WTC11 (cell line): Measurements from ENCODE around the gene ARHGAP8. TPM values are rescaled to one million over a fixed set of nuclear protein-coding genes. Genes with fewer than 3 reads are reported as not detected.

ENCODE experiments used
- ATAC-seq: fragments of 200-7000 bp; cut with Tn5 transposase; 2 replicates; pipeline ENCODE4 v1.10.0; 2021; ENCODE audit warnings: mild to moderate bottlenecking, moderate library complexity
- CTCF ChIA-PET: fragments of 300-600 bp; sonication (Branson Sonifier 250); formaldehyde crosslinking; loops from one replicate; lab custom pipeline; 2021; ENCODE audit warnings: antibody characterized with exemption; lab: Charles Lee
- POLR2A ChIA-PET: fragments of 350-600 bp; sonication (Branson Sonifier 250); formaldehyde crosslinking; loops from one replicate; lab custom pipeline; 2021; ENCODE audit warnings: antibody characterized with exemption; lab: Charles Lee
- DNase-seq: peaks from one replicate; pipeline ENCODE4 v3.0.0; 2021; ENCODE audit warnings: low spot score
- H3K27ac Mint-ChIP-seq: 2 replicates; pipeline ENCODE4 v1.8.0; 2021; ENCODE audit warnings: mixed read lengths
- H3K27me3 Mint-ChIP-seq: 2 replicates; pipeline ENCODE4 v1.8.0; 2021; ENCODE audit warnings: low read depth, mild to moderate bottlenecking, moderate library complexity, mixed read lengths
- H3K36me3 Mint-ChIP-seq: 2 replicates; pipeline ENCODE4 v1.8.0; 2021; ENCODE audit warnings: mixed read lengths
- H3K4me1 Mint-ChIP-seq: 2 replicates; pipeline ENCODE4 v1.8.0; 2022; ENCODE audit warnings: mixed read lengths
- H3K4me3 Mint-ChIP-seq: 2 replicates; pipeline ENCODE4 v1.8.0; 2021; ENCODE audit warnings: mild to moderate bottlenecking, moderate library complexity, mixed read lengths
- H3K9me3 Mint-ChIP-seq: 2 replicates; pipeline ENCODE4 v1.8.0; 2021; ENCODE audit warnings: mixed read lengths
- ATF1 ChIP-seq: sonication (generic); formaldehyde crosslinking; IDR thresholded peaks from 2 replicates; pipeline ENCODE4 v1.8.1; 2023; ENCODE audit warnings: mild to moderate bottlenecking, moderate library complexity, missing genetic modification reagents
- ELF4 ChIP-seq: sonication (generic); formaldehyde crosslinking; IDR thresholded peaks from 2 replicates; pipeline ENCODE4 v1.8.1; 2022; ENCODE audit warnings: low read depth, mild to moderate bottlenecking, moderate library complexity, missing genetic modification reagents
- ESRRA ChIP-seq: sonication (generic); formaldehyde crosslinking; IDR thresholded peaks from 2 replicates; pipeline ENCODE4 v1.8.1; 2022; ENCODE audit warnings: mild to moderate bottlenecking, missing genetic modification reagents, borderline replicate concordance
- FOXK1 ChIP-seq: sonication (generic); formaldehyde crosslinking; IDR thresholded peaks from 2 replicates; pipeline ENCODE4 v1.8.0; 2022; ENCODE audit warnings: mild to moderate bottlenecking, moderate library complexity, missing genetic modification reagents
- FOXP1 ChIP-seq: sonication (generic); formaldehyde crosslinking; IDR thresholded peaks from 2 replicates; pipeline ENCODE4 v1.8.0; 2022; ENCODE audit warnings: missing genetic modification reagents, mild to moderate bottlenecking, moderate library complexity, borderline replicate concordance
- GRHL2 ChIP-seq: fragments of 250-450 bp; sonication (Bioruptor Pico); IDR thresholded peaks from 2 replicates; pipeline ENCODE4 v1.8.0; 2022; ENCODE audit warnings: mild to moderate bottlenecking, moderate library complexity; ENCODE audit not compliant: insufficient replicate concordance, severe bottlenecking
- IRF2 ChIP-seq: sonication (generic); formaldehyde crosslinking; IDR thresholded peaks from 2 replicates; pipeline ENCODE4 v1.8.0; 2022; ENCODE audit warnings: low read depth, missing genetic modification reagents, borderline replicate concordance
- JAZF1 ChIP-seq: fragments of 250-450 bp; sonication (Bioruptor Pico); IDR thresholded peaks from 2 replicates; pipeline ENCODE4 v1.9.0; 2021; ENCODE audit warnings: moderate library complexity, mild to moderate bottlenecking, inconsistent platforms
- KAT7 ChIP-seq: sonication (generic); formaldehyde crosslinking; IDR thresholded peaks from 2 replicates; pipeline ENCODE4 v1.8.1; 2023; ENCODE audit warnings: missing genetic modification reagents, mild to moderate bottlenecking, borderline replicate concordance
- NFATC4 ChIP-seq: fragments of 250-450 bp; sonication (Bioruptor Pico); IDR thresholded peaks from 2 replicates; pipeline ENCODE4 v1.9.0; 2021; ENCODE audit warnings: mild to moderate bottlenecking
- NFYB ChIP-seq: sonication (generic); formaldehyde crosslinking; conservative IDR thresholded peaks from 2 replicates; pipeline ENCODE4 v1.8.0; 2022; ENCODE audit warnings: low read depth, missing genetic modification reagents
- OVOL2 ChIP-seq: fragments of 250-450 bp; sonication (Bioruptor Pico); IDR thresholded peaks from 2 replicates; pipeline ENCODE4 v1.9.0; 2021; ENCODE audit warnings: mild to moderate bottlenecking, borderline replicate concordance
- TEAD1 ChIP-seq: sonication (generic); formaldehyde crosslinking; IDR thresholded peaks from 2 replicates; pipeline ENCODE4 v1.8.0; 2022; ENCODE audit warnings: mild to moderate bottlenecking, missing genetic modification reagents
- ZNF121 ChIP-seq: sonication (generic); formaldehyde crosslinking; IDR thresholded peaks from 2 replicates; pipeline ENCODE4 v1.8.0; 2023; ENCODE audit warnings: missing genetic modification reagents
- ZNF219 ChIP-seq: sonication (generic); formaldehyde crosslinking; IDR thresholded peaks from 2 replicates; pipeline ENCODE4 v1.8.0; 2023; ENCODE audit warnings: missing genetic modification reagents, mild to moderate bottlenecking, borderline replicate concordance
- ZNF317 ChIP-seq: sonication (generic); formaldehyde crosslinking; IDR thresholded peaks from 2 replicates; pipeline ENCODE4 v1.8.1; 2023; ENCODE audit warnings: low read depth, mild to moderate bottlenecking, moderate library complexity, missing genetic modification reagents, borderline replicate concordance
- ZNF423 ChIP-seq: fragments of 250-450 bp; sonication (Bioruptor Pico); IDR thresholded peaks from 2 replicates; pipeline ENCODE4 v2.1.2; 2022; ENCODE audit warnings: mild to moderate bottlenecking, moderate library complexity
- total RNA-seq: library from RNA; stranded (reverse); gene quantifications from 3 replicates; pipeline ENCODE4 v1.2.3, GENCODE V29; 2021
- TF ChIP-seq, protein P1 (sequence below): fragments of 250-450 bp; sonication (Bioruptor Pico); IDR thresholded peaks from 2 replicates; pipeline ENCODE4 v2.1.2; 2022; ENCODE audit warnings: mild to moderate bottlenecking, moderate library complexity
- TF ChIP-seq, protein P2 (sequence below): sonication (generic); formaldehyde crosslinking; IDR thresholded peaks from 2 replicates; pipeline ENCODE4 v1.8.1; 2023; ENCODE audit warnings: mild to moderate bottlenecking, missing genetic modification reagents, borderline replicate concordance
- TF ChIP-seq, protein P3 (sequence below): sonication (generic); formaldehyde crosslinking; IDR thresholded peaks from 2 replicates; pipeline ENCODE4 v1.8.1; 2022; ENCODE audit warnings: mild to moderate bottlenecking, moderate library complexity, missing genetic modification reagents

Gene ARHGAP8
- total RNA-seq, 1 experiment from 2014 or later, result 61.4 TPM

DNA sequence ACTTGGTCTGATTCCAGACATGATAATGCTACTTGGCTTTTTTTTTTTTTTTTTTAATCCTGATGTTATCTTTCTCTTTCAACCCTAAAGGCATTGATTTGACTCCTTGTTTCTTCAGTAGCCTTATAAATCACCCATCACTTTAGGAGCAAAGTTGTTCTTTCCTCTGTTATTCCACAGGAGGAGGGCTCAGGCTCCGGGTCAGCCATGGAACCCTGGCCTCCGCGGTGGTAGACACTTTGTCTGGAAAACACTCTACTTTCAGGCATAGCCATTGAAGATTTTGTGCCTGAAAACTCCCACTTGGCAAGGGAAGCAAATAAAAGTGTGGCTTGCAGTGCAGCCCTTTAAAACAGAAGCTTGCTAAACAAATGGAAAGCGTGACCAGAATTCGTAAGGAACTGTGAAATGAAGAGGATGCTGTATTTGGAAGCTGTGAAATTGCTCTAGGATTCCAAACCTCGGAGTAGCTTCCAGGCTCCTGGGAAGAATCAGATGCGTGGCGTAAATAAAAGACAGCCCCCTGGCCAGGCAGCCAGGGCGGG, 44.9 kb downstream of the ARHGAP8 start:
- Mint-ChIP-seq H3K4me3 (no peak overlapping the region), H3K9me3 (no peaks in the 10 kb centered on the region), H3K4me1 (peaks cover 40% of the 10 kb centered on the region), H3K27ac (peak overlapping the region; percentile 81), H3K36me3 (peaks cover 7% of the 10 kb centered on the region)
- no peak for ATAC-seq
- DNase-seq, result no peak
- CTCF ChIA-PET, result interaction anchor here (0.7 to 2.6 kb wide), 6 partner anchors 10 to 113 kb away, joined by 4 to 16 read pairs (median 6); partner anchors contain the start of gene ARHGAP8
- TF ChIP-seq ZNF317 (CRISPR knock-in tag) (no peak), IRF2 (CRISPR knock-in tag) (no peak), ZNF423 (CRISPR knock-in tag) (no peak), NFYB (CRISPR knock-in tag) (no peak), FOXK1 (CRISPR knock-in tag) (no peak), KAT7 (CRISPR knock-in tag) (no peak), NFATC4 (CRISPR knock-in tag) (no peak), ATF1 (CRISPR knock-in tag) (no peak), ELF4 (CRISPR knock-in tag) (no peak), ZNF121 (no peak), FOXP1 (CRISPR knock-in tag) (no peak), GRHL2 (CRISPR knock-in tag) (no peak), ZNF219 (CRISPR knock-in tag) (no peak), ESRRA (no peak), JAZF1 (no peak), TEAD1 (CRISPR knock-in tag) (no peak), OVOL2 (CRISPR knock-in tag) (no peak)
- TF ChIP-seq, protein P1, sequence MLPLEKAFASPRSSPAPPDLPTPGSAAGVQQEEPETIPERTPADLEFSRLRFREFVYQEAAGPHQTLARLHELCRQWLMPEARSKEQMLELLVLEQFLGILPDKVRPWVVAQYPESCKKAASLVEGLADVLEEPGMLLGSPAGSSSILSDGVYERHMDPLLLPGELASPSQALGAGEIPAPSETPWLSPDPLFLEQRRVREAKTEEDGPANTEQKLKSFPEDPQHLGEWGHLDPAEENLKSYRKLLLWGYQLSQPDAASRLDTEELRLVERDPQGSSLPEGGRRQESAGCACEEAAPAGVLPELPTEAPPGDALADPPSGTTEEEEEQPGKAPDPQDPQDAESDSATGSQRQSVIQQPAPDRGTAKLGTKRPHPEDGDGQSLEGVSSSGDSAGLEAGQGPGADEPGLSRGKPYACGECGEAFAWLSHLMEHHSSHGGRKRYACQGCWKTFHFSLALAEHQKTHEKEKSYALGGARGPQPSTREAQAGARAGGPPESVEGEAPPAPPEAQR (CRISPR knock-in tag), result no peak
- TF ChIP-seq, protein P2, sequence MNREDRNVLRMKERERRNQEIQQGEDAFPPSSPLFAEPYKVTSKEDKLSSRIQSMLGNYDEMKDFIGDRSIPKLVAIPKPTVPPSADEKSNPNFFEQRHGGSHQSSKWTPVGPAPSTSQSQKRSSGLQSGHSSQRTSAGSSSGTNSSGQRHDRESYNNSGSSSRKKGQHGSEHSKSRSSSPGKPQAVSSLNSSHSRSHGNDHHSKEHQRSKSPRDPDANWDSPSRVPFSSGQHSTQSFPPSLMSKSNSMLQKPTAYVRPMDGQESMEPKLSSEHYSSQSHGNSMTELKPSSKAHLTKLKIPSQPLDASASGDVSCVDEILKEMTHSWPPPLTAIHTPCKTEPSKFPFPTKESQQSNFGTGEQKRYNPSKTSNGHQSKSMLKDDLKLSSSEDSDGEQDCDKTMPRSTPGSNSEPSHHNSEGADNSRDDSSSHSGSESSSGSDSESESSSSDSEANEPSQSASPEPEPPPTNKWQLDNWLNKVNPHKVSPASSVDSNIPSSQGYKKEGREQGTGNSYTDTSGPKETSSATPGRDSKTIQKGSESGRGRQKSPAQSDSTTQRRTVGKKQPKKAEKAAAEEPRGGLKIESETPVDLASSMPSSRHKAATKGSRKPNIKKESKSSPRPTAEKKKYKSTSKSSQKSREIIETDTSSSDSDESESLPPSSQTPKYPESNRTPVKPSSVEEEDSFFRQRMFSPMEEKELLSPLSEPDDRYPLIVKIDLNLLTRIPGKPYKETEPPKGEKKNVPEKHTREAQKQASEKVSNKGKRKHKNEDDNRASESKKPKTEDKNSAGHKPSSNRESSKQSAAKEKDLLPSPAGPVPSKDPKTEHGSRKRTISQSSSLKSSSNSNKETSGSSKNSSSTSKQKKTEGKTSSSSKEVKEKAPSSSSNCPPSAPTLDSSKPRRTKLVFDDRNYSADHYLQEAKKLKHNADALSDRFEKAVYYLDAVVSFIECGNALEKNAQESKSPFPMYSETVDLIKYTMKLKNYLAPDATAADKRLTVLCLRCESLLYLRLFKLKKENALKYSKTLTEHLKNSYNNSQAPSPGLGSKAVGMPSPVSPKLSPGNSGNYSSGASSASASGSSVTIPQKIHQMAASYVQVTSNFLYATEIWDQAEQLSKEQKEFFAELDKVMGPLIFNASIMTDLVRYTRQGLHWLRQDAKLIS (CRISPR knock-in tag), result no peak
- TF ChIP-seq, protein P3, sequence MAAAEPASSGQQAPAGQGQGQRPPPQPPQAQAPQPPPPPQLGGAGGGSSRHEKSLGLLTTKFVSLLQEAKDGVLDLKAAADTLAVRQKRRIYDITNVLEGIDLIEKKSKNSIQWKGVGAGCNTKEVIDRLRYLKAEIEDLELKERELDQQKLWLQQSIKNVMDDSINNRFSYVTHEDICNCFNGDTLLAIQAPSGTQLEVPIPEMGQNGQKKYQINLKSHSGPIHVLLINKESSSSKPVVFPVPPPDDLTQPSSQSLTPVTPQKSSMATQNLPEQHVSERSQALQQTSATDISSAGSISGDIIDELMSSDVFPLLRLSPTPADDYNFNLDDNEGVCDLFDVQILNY, result no peak
- TF ChIP-seq, all 79 proteins: peak for 0
- POLR2A ChIA-PET, result no interaction called here
- H3K27me3 Mint-ChIP-seq, result no peaks in the 10 kb centered on the region
